ENCODE data around the gene JAML. TPM values are rescaled to one million over a fixed set of nuclear protein-coding genes. Genes with fewer than 3 reads are reported as not detected.
"Not testable (repeated sequence)": the region's sequence is repeated elsewhere in the genome, so short reads cannot be mapped to it uniquely, and the experiment has no call there.

JAML gene
- total and polyA plus RNA-seq, 2 donors: 39.7 to 58.8 TPM

- Histone ChIP-seq H3K36me3 (ENCODE audit: control insufficient read depth in 2 of 2, insufficient read depth in 2 of 2, low read length in 1 of 2) (peaks cover 5 to 18% of the 10 kb centered on the region in 2 donors), H3K4me3 (ENCODE audit: low read length in 2 of 2) (no peak overlapping the region), H3K27me3 (ENCODE audit: control insufficient read depth in 2 of 2, insufficient read depth in 1 of 2, low read length in 1 of 2) (no peaks in the 10 kb centered on the region), H3K9me3 (ENCODE audit: control insufficient read depth in 2 of 2, insufficient read depth in 1 of 2, low read length in 1 of 2) (no peaks in the 10 kb centered on the region), H3K27ac (ENCODE audit: low read depth in 1 of 2, low read length in 1 of 2) (peak overlapping the region in 1 of 2 donors; percentile 60), H3K4me1 (ENCODE audit: control insufficient read depth in 2 of 2, insufficient read depth in 2 of 2, low read length in 2 of 2) (peaks cover 5 to 10% of the 10 kb centered on the region in 2 donors)
- 91% methylated on average over 10 of the region's 10 CpGs for WGBS
- DNase-seq (ENCODE audit: low read depth in 6 of 9, low spot score in 9 of 9): no peak
Observed at GRCh38 chr11:118194835-118195627, 29.8 kb downstream of the JAML start.

GRCh38 chr11:118193910-118194566, 30.8 kb downstream of the JAML start:
- Histone ChIP-seq H3K27me3 (ENCODE audit: control insufficient read depth in 2 of 2, insufficient read depth in 1 of 2, low read length in 1 of 2) (no peaks in the 10 kb centered on the region), H3K36me3 (ENCODE audit: control insufficient read depth in 2 of 2, insufficient read depth in 2 of 2, low read length in 1 of 2) (peaks cover 5 to 18% of the 10 kb centered on the region in 2 donors), H3K27ac (ENCODE audit: low read depth in 1 of 2, low read length in 1 of 2) (no peak overlapping the region), H3K4me1 (ENCODE audit: control insufficient read depth in 2 of 2, insufficient read depth in 2 of 2, low read length in 2 of 2) (peaks cover 5 to 8% of the 10 kb centered on the region in 2 donors), H3K4me3 (ENCODE audit: low read length in 2 of 2) (no peak overlapping the region), H3K9me3 (ENCODE audit: control insufficient read depth in 2 of 2, insufficient read depth in 1 of 2, low read length in 1 of 2) (no peaks in the 10 kb centered on the region)
- DNase-seq (ENCODE audit: low read depth in 6 of 9, low spot score in 9 of 9): no peak
- 94% methylated on average over 6 of the region's 6 CpGs for WGBS

GRCh38 chr11:118192817-118193216, 32.0 kb downstream of the JAML start:
- not testable (repeated sequence) for H3K27me3 ChIP-seq (ENCODE audit: control insufficient read depth in 2 of 2, insufficient read depth in 1 of 2, low read length in 1 of 2); H3K4me3 ChIP-seq (ENCODE audit: low read length in 2 of 2); H3K27ac ChIP-seq (ENCODE audit: low read depth in 1 of 2, low read length in 1 of 2); H3K4me1 ChIP-seq (ENCODE audit: control insufficient read depth in 2 of 2, insufficient read depth in 2 of 2, low read length in 2 of 2); H3K9me3 ChIP-seq (ENCODE audit: control insufficient read depth in 2 of 2, insufficient read depth in 1 of 2, low read length in 1 of 2); DNase-seq (ENCODE audit: low read depth in 6 of 9, low spot score in 9 of 9)
- peaks cover 5 to 15% of the 10 kb centered on the region in 2 donors for H3K36me3 ChIP-seq (ENCODE audit: control insufficient read depth in 2 of 2, insufficient read depth in 2 of 2, low read length in 1 of 2)
- 95% methylated on average over 5 of the region's 5 CpGs for WGBS

GRCh38 chr11:118190942-118191506, 33.8 kb downstream of the JAML start:
- WGBS: 75% methylated on average over 2 of the region's 2 CpGs
- not testable (repeated sequence) for DNase-seq (ENCODE audit: low read depth in 6 of 9, low spot score in 9 of 9); H3K27ac ChIP-seq (ENCODE audit: low read depth in 1 of 2, low read length in 1 of 2); H3K27me3 ChIP-seq (ENCODE audit: control insufficient read depth in 2 of 2, insufficient read depth in 1 of 2, low read length in 1 of 2); H3K9me3 ChIP-seq (ENCODE audit: control insufficient read depth in 2 of 2, insufficient read depth in 1 of 2, low read length in 1 of 2); H3K4me3 ChIP-seq (ENCODE audit: low read length in 2 of 2); H3K4me1 ChIP-seq (ENCODE audit: control insufficient read depth in 2 of 2, insufficient read depth in 2 of 2, low read length in 2 of 2)
- H3K36me3 ChIP-seq (ENCODE audit: control insufficient read depth in 2 of 2, insufficient read depth in 2 of 2, low read length in 1 of 2): peaks cover 5 to 11% of the 10 kb centered on the region in 2 donors

GRCh38 chr11:118186346-118187107, 38.3 kb downstream of the JAML start:
- 88% methylated on average over 6 of the region's 6 CpGs for WGBS
- no peak overlapping the region for H3K27ac ChIP-seq (ENCODE audit: low read depth in 1 of 2, low read length in 1 of 2)

GRCh38 chr11:118184784-118185579, 39.8 kb downstream of the JAML start:
- 97% methylated on average over 12 of the region's 12 CpGs for WGBS
- DNase-seq (ENCODE audit: low read depth in 6 of 9, low spot score in 9 of 9): no peak

More at GRCh38 chr11:118186346-118187107, 38.3 kb downstream of the JAML start:
- no peak overlapping the region for H3K4me3 ChIP-seq (ENCODE audit: low read length in 2 of 2)
- no peaks in the 10 kb centered on the region for H3K36me3 ChIP-seq (ENCODE audit: control insufficient read depth in 2 of 2, insufficient read depth in 2 of 2, low read length in 1 of 2)
- no peaks in the 10 kb centered on the region for H3K4me1 ChIP-seq (ENCODE audit: control insufficient read depth in 2 of 2, insufficient read depth in 2 of 2, low read length in 2 of 2)
- no peak for DNase-seq (ENCODE audit: low read depth in 6 of 9, low spot score in 9 of 9)
- H3K27me3 ChIP-seq (ENCODE audit: control insufficient read depth in 2 of 2, insufficient read depth in 1 of 2, low read length in 1 of 2): peaks cover 0 to 4% of the 10 kb centered on the region in 2 donors
- no peaks in the 10 kb centered on the region for H3K9me3 ChIP-seq (ENCODE audit: control insufficient read depth in 2 of 2, insufficient read depth in 1 of 2, low read length in 1 of 2)

GRCh38 chr11:118183691-118184090, 41.1 kb downstream of the JAML start:
- not testable (repeated sequence) for H3K27me3 ChIP-seq (ENCODE audit: control insufficient read depth in 2 of 2, insufficient read depth in 1 of 2, low read length in 1 of 2); H3K4me3 ChIP-seq (ENCODE audit: low read length in 2 of 2); DNase-seq (ENCODE audit: low read depth in 6 of 9, low spot score in 9 of 9); H3K9me3 ChIP-seq (ENCODE audit: control insufficient read depth in 2 of 2, insufficient read depth in 1 of 2, low read length in 1 of 2); H3K36me3 ChIP-seq (ENCODE audit: control insufficient read depth in 2 of 2, insufficient read depth in 2 of 2, low read length in 1 of 2); H3K27ac ChIP-seq (ENCODE audit: low read depth in 1 of 2, low read length in 1 of 2)
- H3K4me1 ChIP-seq (ENCODE audit: control insufficient read depth in 2 of 2, insufficient read depth in 2 of 2, low read length in 2 of 2): peaks cover 5 to 13% of the 10 kb centered on the region in 2 donors
- WGBS: 97% methylated on average over 5 of the region's 5 CpGs

More at GRCh38 chr11:118184784-118185579, 39.8 kb downstream of the JAML start:
- Histone ChIP-seq H3K9me3 (ENCODE audit: control insufficient read depth in 2 of 2, insufficient read depth in 1 of 2, low read length in 1 of 2) (no peaks in the 10 kb centered on the region), H3K27me3 (ENCODE audit: control insufficient read depth in 2 of 2, insufficient read depth in 1 of 2, low read length in 1 of 2) (peaks cover 0 to 4% of the 10 kb centered on the region in 2 donors), H3K4me3 (ENCODE audit: low read length in 2 of 2) (no peak overlapping the region), H3K27ac (ENCODE audit: low read depth in 1 of 2, low read length in 1 of 2) (no peak overlapping the region), H3K4me1 (ENCODE audit: control insufficient read depth in 2 of 2, insufficient read depth in 2 of 2, low read length in 2 of 2) (peaks cover 5 to 9% of the 10 kb centered on the region in 2 donors), H3K36me3 (ENCODE audit: control insufficient read depth in 2 of 2, insufficient read depth in 2 of 2, low read length in 1 of 2) (no peaks in the 10 kb centered on the region)

GRCh38 chr11:118180300-118180703, 44.5 kb downstream of the JAML start:
- no peaks in the 10 kb centered on the region for H3K27me3 ChIP-seq (ENCODE audit: control insufficient read depth in 2 of 2, insufficient read depth in 1 of 2, low read length in 1 of 2)
- no peak overlapping the region for H3K4me3 ChIP-seq (ENCODE audit: low read length in 2 of 2)
- H3K36me3 ChIP-seq (ENCODE audit: control insufficient read depth in 2 of 2, insufficient read depth in 2 of 2, low read length in 1 of 2): no peaks in the 10 kb centered on the region
- peak overlapping the region in 1 of 2 donors; percentile 12 for H3K27ac ChIP-seq (ENCODE audit: low read depth in 1 of 2, low read length in 1 of 2)
- H3K9me3 ChIP-seq (ENCODE audit: control insufficient read depth in 2 of 2, insufficient read depth in 1 of 2, low read length in 1 of 2): no peaks in the 10 kb centered on the region
- WGBS: 21% methylated on average over 11 of the region's 11 CpGs
- peak in 7 of 9 donors; percentile 40 to 88 (median 56) for DNase-seq (ENCODE audit: low read depth in 6 of 9, low spot score in 9 of 9)
- H3K4me1 ChIP-seq (ENCODE audit: control insufficient read depth in 2 of 2, insufficient read depth in 2 of 2, low read length in 2 of 2): peaks cover 5 to 27% of the 10 kb centered on the region in 2 donors

All from thymus (tissue), 11 donors.